Measurements from ENCODE around the gene DTX1.
A peak's percentile ranks its signal among the peaks of the same experiment; 100 is the strongest.

The DTX1 gene

GRCh38 chr12:113041560-113041959 is 15.0 kb upstream of the DTX1 start:
- Histone ChIP-seq H2BK5ac (ENCODE audit: low read depth, low read length, poor library complexity) (no peak overlapping the region), H3K4me3 (ENCODE audit: low read depth, low read length) (no peak overlapping the region), H3K27ac (ENCODE audit: low read depth, low read length) (no peak overlapping the region), H4K8ac (ENCODE audit: low read depth, low read length) (no peak overlapping the region), H3K4ac (ENCODE audit: low read depth, low read length) (no peak overlapping the region), H3K27me3 (ENCODE audit: insufficient read depth, low read length) (no peaks in the 10 kb centered on the region), H2AK5ac (ENCODE audit: low read length) (no peak overlapping the region), H3K14ac (ENCODE audit: low read length) (no peak overlapping the region), H3K18ac (ENCODE audit: low read length) (no peak overlapping the region), H3K9me3 (ENCODE audit: insufficient read depth, low read depth, low read length) (no peaks in the 10 kb centered on the region), H3K79me1 (ENCODE audit: low read length) (no peaks in the 10 kb centered on the region), H3K4me1 (ENCODE audit: control insufficient read depth in 1 of 2, insufficient read depth in 2 of 2, low read length in 2 of 2) (peaks cover 0 to 2% of the 10 kb centered on the region in 2 experiments), H3K4me2 (ENCODE audit: low read length) (no peak overlapping the region), H3K9ac (ENCODE audit: low read length) (no peak overlapping the region), H3K79me2 (ENCODE audit: control insufficient read depth, insufficient read depth, low read length, poor library complexity) (no peaks in the 10 kb centered on the region), H3K23ac (ENCODE audit: low read length) (no peak overlapping the region), H4K12ac (ENCODE audit: low read depth, low read length) (no peak overlapping the region), H3K36me3 (ENCODE audit: control insufficient read depth in 1 of 2, insufficient read depth in 2 of 2, low read length in 2 of 2) (no peaks in the 10 kb centered on the region), H4K91ac (ENCODE audit: low read depth, low read length) (no peak overlapping the region), H2BK12ac (ENCODE audit: low read length) (no peak overlapping the region), H2AFZ (ENCODE audit: insufficient read depth, low read length, poor library complexity) (no peak overlapping the region), H2BK120ac (ENCODE audit: insufficient read depth, low read length, poor library complexity) (no peak overlapping the region)
- DNase-seq: no peak
- WGBS (ENCODE audit: extremely low coverage, insufficient coverage, insufficient read length): no CpG with 5 or more reads among the region's 7 CpGs

GRCh38 chr12:113043240-113043639 is 13.3 kb upstream of the DTX1 start:
- Histone ChIP-seq H4K8ac (ENCODE audit: low read depth, low read length) (no peak overlapping the region), H3K27me3 (ENCODE audit: insufficient read depth, low read length) (no peaks in the 10 kb centered on the region), H3K4me2 (ENCODE audit: low read length) (no peak overlapping the region), H4K12ac (ENCODE audit: low read depth, low read length) (no peak overlapping the region), H3K27ac (ENCODE audit: low read depth, low read length) (no peak overlapping the region), H3K14ac (ENCODE audit: low read length) (no peak overlapping the region), H4K91ac (ENCODE audit: low read depth, low read length) (no peak overlapping the region), H3K4me1 (ENCODE audit: control insufficient read depth in 1 of 2, insufficient read depth in 2 of 2, low read length in 2 of 2) (peaks cover 0 to 2% of the 10 kb centered on the region in 2 experiments), H2AK5ac (ENCODE audit: low read length) (no peak overlapping the region), H2BK120ac (ENCODE audit: insufficient read depth, low read length, poor library complexity) (no peak overlapping the region), H3K4ac (ENCODE audit: low read depth, low read length) (no peak overlapping the region), H3K9ac (ENCODE audit: low read length) (no peak overlapping the region), H3K36me3 (ENCODE audit: control insufficient read depth in 1 of 2, insufficient read depth in 2 of 2, low read length in 2 of 2) (no peaks in the 10 kb centered on the region), H3K4me3 (ENCODE audit: low read depth, low read length) (no peak overlapping the region), H2AFZ (ENCODE audit: insufficient read depth, low read length, poor library complexity) (no peak overlapping the region), H2BK12ac (ENCODE audit: low read length) (no peak overlapping the region), H2BK5ac (ENCODE audit: low read depth, low read length, poor library complexity) (no peak overlapping the region), H3K18ac (ENCODE audit: low read length) (no peak overlapping the region), H3K23ac (ENCODE audit: low read length) (no peak overlapping the region), H3K79me1 (ENCODE audit: low read length) (no peaks in the 10 kb centered on the region), H3K9me3 (ENCODE audit: insufficient read depth, low read depth, low read length) (no peaks in the 10 kb centered on the region), H3K79me2 (ENCODE audit: control insufficient read depth, insufficient read depth, low read length, poor library complexity) (no peaks in the 10 kb centered on the region)
- no CpG with 5 or more reads among the region's 8 CpGs for WGBS (ENCODE audit: extremely low coverage, insufficient coverage, insufficient read length)
- no peak for DNase-seq

- no peak overlapping the region for H2BK5ac ChIP-seq (ENCODE audit: low read depth, low read length, poor library complexity)
- H3K79me1 ChIP-seq (ENCODE audit: low read length): no peaks in the 10 kb centered on the region
- peaks cover 0 to 2% of the 10 kb centered on the region in 2 experiments for H3K4me1 ChIP-seq (ENCODE audit: control insufficient read depth in 1 of 2, insufficient read depth in 2 of 2, low read length in 2 of 2)
- no peak overlapping the region for H3K9ac ChIP-seq (ENCODE audit: low read length)
- no peak overlapping the region for H3K14ac ChIP-seq (ENCODE audit: low read length)
- no peaks in the 10 kb centered on the region for H3K79me2 ChIP-seq (ENCODE audit: control insufficient read depth, insufficient read depth, low read length, poor library complexity)
- no peak overlapping the region for H3K23ac ChIP-seq (ENCODE audit: low read length)
- no peak overlapping the region for H4K8ac ChIP-seq (ENCODE audit: low read depth, low read length)
- H3K18ac ChIP-seq (ENCODE audit: low read length): no peak overlapping the region
- H3K36me3 ChIP-seq (ENCODE audit: control insufficient read depth in 1 of 2, insufficient read depth in 2 of 2, low read length in 2 of 2): no peaks in the 10 kb centered on the region
- H3K4me2 ChIP-seq (ENCODE audit: low read length): no peak overlapping the region
- H3K9me3 ChIP-seq (ENCODE audit: insufficient read depth, low read depth, low read length): no peaks in the 10 kb centered on the region
- H2BK120ac ChIP-seq (ENCODE audit: insufficient read depth, low read length, poor library complexity): no peak overlapping the region
- no peak for DNase-seq
- no peak overlapping the region for H4K12ac ChIP-seq (ENCODE audit: low read depth, low read length)
- no peak overlapping the region for H3K27ac ChIP-seq (ENCODE audit: low read depth, low read length)
- H2AK5ac ChIP-seq (ENCODE audit: low read length): no peak overlapping the region
- H3K27me3 ChIP-seq (ENCODE audit: insufficient read depth, low read length): no peaks in the 10 kb centered on the region
- no peak overlapping the region for H2AFZ ChIP-seq (ENCODE audit: insufficient read depth, low read length, poor library complexity)
- WGBS (ENCODE audit: extremely low coverage, insufficient coverage, insufficient read length): no CpG with 5 or more reads among the region's 3 CpGs
- no peak overlapping the region for H3K4ac ChIP-seq (ENCODE audit: low read depth, low read length)
- no peak overlapping the region for H3K4me3 ChIP-seq (ENCODE audit: low read depth, low read length)
- no peak overlapping the region for H4K91ac ChIP-seq (ENCODE audit: low read depth, low read length)
- H2BK12ac ChIP-seq (ENCODE audit: low read length): no peak overlapping the region
Observed at GRCh38 chr12:113044516-113044915, 12.0 kb upstream of the DTX1 start.

GRCh38 chr12:113048716-113049127 is 7.8 kb upstream of the DTX1 start:
- no peak overlapping the region for H2AFZ ChIP-seq (ENCODE audit: insufficient read depth, low read length, poor library complexity)
- H2BK120ac ChIP-seq (ENCODE audit: insufficient read depth, low read length, poor library complexity): no peak overlapping the region
- H3K27ac ChIP-seq (ENCODE audit: low read depth, low read length): no peak overlapping the region
- H3K79me2 ChIP-seq (ENCODE audit: control insufficient read depth, insufficient read depth, low read length, poor library complexity): no peaks in the 10 kb centered on the region
- no peaks in the 10 kb centered on the region for H3K9me3 ChIP-seq (ENCODE audit: insufficient read depth, low read depth, low read length)
- no peak overlapping the region for H3K14ac ChIP-seq (ENCODE audit: low read length)
- no peak overlapping the region for H3K4ac ChIP-seq (ENCODE audit: low read depth, low read length)
- H4K12ac ChIP-seq (ENCODE audit: low read depth, low read length): no peak overlapping the region
- H2AK5ac ChIP-seq (ENCODE audit: low read length): no peak overlapping the region
- H3K4me2 ChIP-seq (ENCODE audit: low read length): no peak overlapping the region
- no peaks in the 10 kb centered on the region for H3K79me1 ChIP-seq (ENCODE audit: low read length)
- no peak overlapping the region for H3K23ac ChIP-seq (ENCODE audit: low read length)
- H3K18ac ChIP-seq (ENCODE audit: low read length): no peak overlapping the region
- H4K91ac ChIP-seq (ENCODE audit: low read depth, low read length): no peak overlapping the region
- H4K8ac ChIP-seq (ENCODE audit: low read depth, low read length): no peak overlapping the region
- no peaks in the 10 kb centered on the region for H3K36me3 ChIP-seq (ENCODE audit: control insufficient read depth in 1 of 2, insufficient read depth in 2 of 2, low read length in 2 of 2)
- no peaks in the 10 kb centered on the region for H3K27me3 ChIP-seq (ENCODE audit: insufficient read depth, low read length)
- WGBS (ENCODE audit: extremely low coverage, insufficient coverage, insufficient read length): no CpG with 5 or more reads among the region's 6 CpGs
- DNase-seq: peak; percentile 40 to 83
- no peak overlapping the region for H3K9ac ChIP-seq (ENCODE audit: low read length)
- no peaks in the 10 kb centered on the region for H3K4me1 ChIP-seq (ENCODE audit: control insufficient read depth in 1 of 2, insufficient read depth in 2 of 2, low read length in 2 of 2)
- no peak overlapping the region for H3K4me3 ChIP-seq (ENCODE audit: low read depth, low read length)
- no peak overlapping the region for H2BK12ac ChIP-seq (ENCODE audit: low read length)
- no peak overlapping the region for H2BK5ac ChIP-seq (ENCODE audit: low read depth, low read length, poor library complexity)

Data from trophoblast cell (in vitro differentiated cells and primary cell).